GM21717 (cell line): ENCODE results near the gene EGF.

ENCODE experiments used
- ATAC-seq: cut with Tn5 transposase; IDR thresholded peaks from one replicate; pipeline ENCODE4 v1.9.1; 2021; ENCODE audit warnings: mild to moderate bottlenecking, moderate library complexity; ENCODE audit not compliant: unreplicated experiment

EGF gene

GRCh38 chr4:109989618-109990017 lies 76.9 kb downstream of the EGF start:
- ATAC-seq: no peak

GRCh38 chr4:109990261-109991257 lies 77.9 kb downstream of the EGF start:
- peak; percentile 88 for ATAC-seq

GRCh38 chr4:109993116-109993515 lies 80.4 kb downstream of the EGF start:
- ATAC-seq: no peak

- ATAC-seq: peak; percentile 73
Observed at GRCh38 chr4:109994415-109994827, 81.7 kb downstream of the EGF start.

- no peak for ATAC-seq
Observed at GRCh38 chr4:109996526-109996925, 83.8 kb downstream of the EGF start.

- no peak for ATAC-seq
Observed at GRCh38 chr4:109998867-109999584, 86.3 kb downstream of the EGF start.

GRCh38 chr4:109999585-109999912 lies 86.9 kb downstream of the EGF start:
- no peak for ATAC-seq

GRCh38 chr4:110002326-110002725 lies 89.6 kb downstream of the EGF start:
- no peak for ATAC-seq

GRCh38 chr4:110003401-110004187 lies 90.9 kb downstream of the EGF start:
- ATAC-seq: no peak

GRCh38 chr4:110004556-110004955 lies 91.9 kb downstream of the EGF start:
- ATAC-seq: no peak

- peak; percentile 83 for ATAC-seq
Observed at GRCh38 chr4:110005461-110006056, 92.9 kb downstream of the EGF start.

GRCh38 chr4:110007217-110007616 lies 94.5 kb downstream of the EGF start:
- no peak for ATAC-seq

- ATAC-seq: no peak
Observed at GRCh38 chr4:110008540-110008939, 95.9 kb downstream of the EGF start.

- no peak for ATAC-seq
Observed at GRCh38 chr4:110009550-110009949, 96.9 kb downstream of the EGF start.

GRCh38 chr4:110010797-110011196 lies 98.1 kb downstream of the EGF start:
- no peak for ATAC-seq

GRCh38 chr4:110012917-110013316 lies 100.2 kb downstream of the EGF start:
- no peak for ATAC-seq

- no peak for ATAC-seq
Observed at GRCh38 chr4:110014233-110014632, 101.5 kb downstream of the EGF start.

- ATAC-seq: no peak
Observed at GRCh38 chr4:110019153-110019552, 106.5 kb downstream of the EGF start.

GRCh38 chr4:110020139-110020538 lies 107.5 kb downstream of the EGF start:
- no peak for ATAC-seq

GRCh38 chr4:110020646-110021443 lies 108.2 kb downstream of the EGF start:
- ATAC-seq: no peak
